WTC11 (cell line): ENCODE data around the gene ANTXR2. TPM values are rescaled to one million over a fixed set of nuclear protein-coding genes. Genes with fewer than 3 reads are reported as not detected.

Experiments used
- ATAC-seq: fragments of 200-7000 bp; cut with Tn5 transposase; 2 replicates; pipeline ENCODE4 v1.10.0; 2021; ENCODE audit warnings: mild to moderate bottlenecking, moderate library complexity
- CTCF ChIA-PET: fragments of 300-600 bp; sonication (Branson Sonifier 250); formaldehyde crosslinking; loops from one replicate; lab custom pipeline; 2021; ENCODE audit warnings: antibody characterized with exemption; lab: Charles Lee
- POLR2A ChIA-PET: fragments of 350-600 bp; sonication (Branson Sonifier 250); formaldehyde crosslinking; loops from one replicate; lab custom pipeline; 2021; ENCODE audit warnings: antibody characterized with exemption; lab: Charles Lee
- DNase-seq: peaks from one replicate; pipeline ENCODE4 v3.0.0; 2021; ENCODE audit warnings: low spot score
- H3K27ac Mint-ChIP-seq: 2 replicates; pipeline ENCODE4 v1.8.0; 2021; ENCODE audit warnings: mixed read lengths
- H3K27me3 Mint-ChIP-seq: 2 replicates; pipeline ENCODE4 v1.8.0; 2021; ENCODE audit warnings: low read depth, mild to moderate bottlenecking, moderate library complexity, mixed read lengths
- H3K36me3 Mint-ChIP-seq: 2 replicates; pipeline ENCODE4 v1.8.0; 2021; ENCODE audit warnings: mixed read lengths
- H3K4me1 Mint-ChIP-seq: 2 replicates; pipeline ENCODE4 v1.8.0; 2022; ENCODE audit warnings: mixed read lengths
- H3K4me3 Mint-ChIP-seq: 2 replicates; pipeline ENCODE4 v1.8.0; 2021; ENCODE audit warnings: mild to moderate bottlenecking, moderate library complexity, mixed read lengths
- H3K9me3 Mint-ChIP-seq: 2 replicates; pipeline ENCODE4 v1.8.0; 2021; ENCODE audit warnings: mixed read lengths
- ATF6 ChIP-seq: sonication (generic); formaldehyde crosslinking; IDR thresholded peaks from 2 replicates; pipeline ENCODE4 v1.8.1; 2023; ENCODE audit warnings: mild to moderate bottlenecking, missing genetic modification reagents
- CBFB ChIP-seq: sonication (generic); formaldehyde crosslinking; IDR thresholded peaks from 2 replicates; pipeline ENCODE4 v1.8.1; 2022; ENCODE audit warnings: mild to moderate bottlenecking, low read depth, missing genetic modification reagents
- FOXJ3 ChIP-seq: sonication (generic); formaldehyde crosslinking; IDR thresholded peaks from 2 replicates; pipeline ENCODE4 v1.9.0; 2021; ENCODE audit warnings: missing genetic modification reagents, mild to moderate bottlenecking, borderline replicate concordance
- GTF2I ChIP-seq: fragments of 250-450 bp; sonication (Bioruptor Pico); conservative IDR thresholded peaks from 2 replicates; pipeline ENCODE4 v1.4.0; 2021; ENCODE audit warnings: mild to moderate bottlenecking
- IRF2 ChIP-seq: sonication (generic); formaldehyde crosslinking; IDR thresholded peaks from 2 replicates; pipeline ENCODE4 v1.8.0; 2022; ENCODE audit warnings: low read depth, missing genetic modification reagents, borderline replicate concordance
- JAZF1 ChIP-seq: fragments of 250-450 bp; sonication (Bioruptor Pico); IDR thresholded peaks from 2 replicates; pipeline ENCODE4 v1.9.0; 2021; ENCODE audit warnings: moderate library complexity, mild to moderate bottlenecking, inconsistent platforms
- NFE2L1 ChIP-seq: sonication (generic); formaldehyde crosslinking; IDR thresholded peaks from 2 replicates; pipeline ENCODE4 v1.8.1; 2023; ENCODE audit warnings: missing genetic modification reagents
- SMAD3 ChIP-seq: sonication (generic); formaldehyde crosslinking; IDR thresholded peaks from 2 replicates; pipeline ENCODE4 v1.8.0; 2022; ENCODE audit warnings: missing genetic modification reagents, mild to moderate bottlenecking, borderline replicate concordance
- SMAD4 ChIP-seq: sonication (generic); formaldehyde crosslinking; IDR thresholded peaks from 2 replicates; pipeline ENCODE4 v1.8.0; 2022; ENCODE audit warnings: mild to moderate bottlenecking, missing genetic modification reagents
- TEAD4 ChIP-seq: sonication (generic); formaldehyde crosslinking; IDR thresholded peaks from 2 replicates; pipeline ENCODE4 v1.8.0; 2022; ENCODE audit warnings: mild to moderate bottlenecking, missing genetic modification reagents
- TP53 ChIP-seq: sonication (generic); formaldehyde crosslinking; IDR thresholded peaks from 2 replicates; pipeline ENCODE4 v1.8.1; 2023; ENCODE audit warnings: mild to moderate bottlenecking, missing genetic modification reagents
- ZBTB43 ChIP-seq: sonication (generic); formaldehyde crosslinking; IDR thresholded peaks from 2 replicates; pipeline ENCODE4 v1.8.1; 2023; ENCODE audit warnings: mild to moderate bottlenecking, missing genetic modification reagents
- ZNF121 ChIP-seq: sonication (generic); formaldehyde crosslinking; IDR thresholded peaks from 2 replicates; pipeline ENCODE4 v1.8.0; 2023; ENCODE audit warnings: missing genetic modification reagents
- ZNF317 ChIP-seq: sonication (generic); formaldehyde crosslinking; IDR thresholded peaks from 2 replicates; pipeline ENCODE4 v1.8.1; 2023; ENCODE audit warnings: low read depth, mild to moderate bottlenecking, moderate library complexity, missing genetic modification reagents, borderline replicate concordance
- ZNF416 ChIP-seq: fragments of 250-450 bp; sonication (Bioruptor Pico); IDR thresholded peaks from 2 replicates; pipeline ENCODE4 v1.9.0; 2021; ENCODE audit warnings: mild to moderate bottlenecking, inconsistent platforms
- ZNF512 ChIP-seq: sonication (generic); formaldehyde crosslinking; IDR thresholded peaks from 2 replicates; pipeline ENCODE4 v1.8.1; 2022; ENCODE audit warnings: missing genetic modification reagents, borderline replicate concordance
- total RNA-seq: library from RNA; stranded (reverse); gene quantifications from 3 replicates; pipeline ENCODE4 v1.2.3, GENCODE V29; 2021
- TF ChIP-seq, protein P1 (sequence below): sonication (generic); formaldehyde crosslinking; conservative IDR thresholded peaks from 2 replicates; pipeline ENCODE4 v1.8.1; 2023; ENCODE audit warnings: mild to moderate bottlenecking, low read depth, missing genetic modification reagents, moderate library complexity
- TF ChIP-seq, protein P2 (sequence below): sonication (generic); formaldehyde crosslinking; IDR thresholded peaks from 2 replicates; pipeline ENCODE4 v1.8.1; 2022; ENCODE audit warnings: low read depth, missing genetic modification reagents, borderline replicate concordance

The ANTXR2 gene
- total RNA-seq, 1 experiment from 2014 or later, result 9.9 TPM

- no peaks in the 10 kb centered on the region; the same call in 1 of the 2 replicates for H3K27me3 Mint-ChIP-seq
- no peak for DNase-seq
- no peak overlapping the region for H3K4me3 Mint-ChIP-seq
- H3K9me3 Mint-ChIP-seq, result no peaks in the 10 kb centered on the region
- H3K27ac Mint-ChIP-seq, result no peak overlapping the region
- TF ChIP-seq TEAD4 (CRISPR knock-in tag) (no peak), ZNF512 (CRISPR knock-in tag) (no peak), NFE2L1 (CRISPR knock-in tag) (no peak)
- CTCF ChIA-PET, result no interaction called here
- POLR2A ChIA-PET, result no interaction called here
- no peak for ATAC-seq
- no peaks in the 10 kb centered on the region for H3K4me1 Mint-ChIP-seq
- no peaks in the 10 kb centered on the region for H3K36me3 Mint-ChIP-seq
Measured at GRCh38 chr4:80097400-80098177, 24.6 kb upstream of the ANTXR2 start.

GRCh38 chr4:80096175-80096850 is 23.3 kb upstream of the ANTXR2 start:
- POLR2A ChIA-PET, result no interaction called here
- Mint-ChIP-seq H3K27ac (no peak overlapping the region), H3K36me3 (no peaks in the 10 kb centered on the region), H3K4me3 (no peak overlapping the region), H3K27me3 (no peaks in the 10 kb centered on the region; the same call in 1 of the 2 replicates), H3K9me3 (no peaks in the 10 kb centered on the region), H3K4me1 (no peaks in the 10 kb centered on the region)
- CTCF ChIA-PET, result no interaction called here
- no peak for ATAC-seq
- no peak for DNase-seq
- TF ChIP-seq SMAD4 (no peak), ATF6 (no peak), IRF2 (no peak), SMAD3 (no peak), TP53 (no peak), ZNF317 (CRISPR knock-in tag) (no peak), GTF2I (no peak), ZNF416 (no peak), ZNF121 (CRISPR knock-in tag) (no peak), ZBTB43 (CRISPR knock-in tag) (no peak), CBFB (CRISPR knock-in tag) (no peak), JAZF1 (CRISPR knock-in tag) (no peak), FOXJ3 (CRISPR knock-in tag) (no peak)
- TF ChIP-seq, protein P1, sequence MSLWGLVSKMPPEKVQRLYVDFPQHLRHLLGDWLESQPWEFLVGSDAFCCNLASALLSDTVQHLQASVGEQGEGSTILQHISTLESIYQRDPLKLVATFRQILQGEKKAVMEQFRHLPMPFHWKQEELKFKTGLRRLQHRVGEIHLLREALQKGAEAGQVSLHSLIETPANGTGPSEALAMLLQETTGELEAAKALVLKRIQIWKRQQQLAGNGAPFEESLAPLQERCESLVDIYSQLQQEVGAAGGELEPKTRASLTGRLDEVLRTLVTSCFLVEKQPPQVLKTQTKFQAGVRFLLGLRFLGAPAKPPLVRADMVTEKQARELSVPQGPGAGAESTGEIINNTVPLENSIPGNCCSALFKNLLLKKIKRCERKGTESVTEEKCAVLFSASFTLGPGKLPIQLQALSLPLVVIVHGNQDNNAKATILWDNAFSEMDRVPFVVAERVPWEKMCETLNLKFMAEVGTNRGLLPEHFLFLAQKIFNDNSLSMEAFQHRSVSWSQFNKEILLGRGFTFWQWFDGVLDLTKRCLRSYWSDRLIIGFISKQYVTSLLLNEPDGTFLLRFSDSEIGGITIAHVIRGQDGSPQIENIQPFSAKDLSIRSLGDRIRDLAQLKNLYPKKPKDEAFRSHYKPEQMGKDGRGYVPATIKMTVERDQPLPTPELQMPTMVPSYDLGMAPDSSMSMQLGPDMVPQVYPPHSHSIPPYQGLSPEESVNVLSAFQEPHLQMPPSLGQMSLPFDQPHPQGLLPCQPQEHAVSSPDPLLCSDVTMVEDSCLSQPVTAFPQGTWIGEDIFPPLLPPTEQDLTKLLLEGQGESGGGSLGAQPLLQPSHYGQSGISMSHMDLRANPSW (CRISPR knock-in tag), result no peak
- TF ChIP-seq, protein P2, sequence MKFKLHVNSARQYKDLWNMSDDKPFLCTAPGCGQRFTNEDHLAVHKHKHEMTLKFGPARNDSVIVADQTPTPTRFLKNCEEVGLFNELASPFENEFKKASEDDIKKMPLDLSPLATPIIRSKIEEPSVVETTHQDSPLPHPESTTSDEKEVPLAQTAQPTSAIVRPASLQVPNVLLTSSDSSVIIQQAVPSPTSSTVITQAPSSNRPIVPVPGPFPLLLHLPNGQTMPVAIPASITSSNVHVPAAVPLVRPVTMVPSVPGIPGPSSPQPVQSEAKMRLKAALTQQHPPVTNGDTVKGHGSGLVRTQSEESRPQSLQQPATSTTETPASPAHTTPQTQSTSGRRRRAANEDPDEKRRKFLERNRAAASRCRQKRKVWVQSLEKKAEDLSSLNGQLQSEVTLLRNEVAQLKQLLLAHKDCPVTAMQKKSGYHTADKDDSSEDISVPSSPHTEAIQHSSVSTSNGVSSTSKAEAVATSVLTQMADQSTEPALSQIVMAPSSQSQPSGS (CRISPR knock-in tag), result no peak
